CD4-positive, alpha-beta T cell (primary cell): ENCODE measurements around the gene PARD3B. TPM values are rescaled to one million over a fixed set of nuclear protein-coding genes. Genes with fewer than 3 reads are reported as not detected.

ENCODE experiments used
- ATAC-seq: fragments of 200-7000 bp; cut with Tn5 transposase; one replicate; pipeline ENCODE4 v1.10.0; 2022; ENCODE audit warnings: mild to moderate bottlenecking; ENCODE audit not compliant: poor library complexity
- CTCF ChIA-PET: fragments of 350-600 bp; sonication (Branson Sonifier 250); formaldehyde crosslinking; loops from one replicate; lab custom pipeline; 2021; ENCODE audit warnings: antibody characterized with exemption, inconsistent platforms; lab: Charles Lee
- POLR2A ChIA-PET: fragments of 350-600 bp; sonication (Branson Sonifier 250); formaldehyde crosslinking; loops from one replicate; lab custom pipeline; 2021; ENCODE audit warnings: antibody characterized with exemption, inconsistent platforms; lab: Charles Lee
- DNase-seq, 14 experiments: peaks; one replicate each; pipeline ENCODE4 v3.0.0-alpha.2; 2013 to 2020; ENCODE audit warnings: mixed read lengths in 2 of 14
- H3K27ac ChIP-seq, 2 donors: one replicate each; pipeline versions ENCODE4 v1.5.1 to v1.7.0; 2013; ENCODE audit warnings: low read length in 2 of 2, low read depth in 1 of 2, mild to moderate bottlenecking in 1 of 2
- H3K27me3 ChIP-seq, 2 experiments: 1 replicate in 1 of 2; 2 replicates in 1 of 2; pipeline versions ENCODE4 v1.6.1 to v1.7.0; 2013; ENCODE audit warnings: low read length in 2 of 2, control low read depth in 1 of 2, mild to moderate bottlenecking in 1 of 2, moderate library complexity in 1 of 2; ENCODE audit not compliant: insufficient read depth in 2 of 2, control insufficient read depth in 1 of 2
- H3K36me3 ChIP-seq: one replicate; pipeline ENCODE4 v1.6.1; 2013; ENCODE audit warnings: low read length, control low read depth; ENCODE audit not compliant: insufficient read depth
- H3K4me1 ChIP-seq: one replicate; pipeline ENCODE4 v1.6.1; 2013; ENCODE audit warnings: low read length, control low read depth; ENCODE audit not compliant: insufficient read depth
- H3K4me3 ChIP-seq: one replicate; pipeline ENCODE4 v1.5.1; 2013; ENCODE audit warnings: mild to moderate bottlenecking, low read length, moderate library complexity
- H3K9me3 ChIP-seq, 2 experiments: 1 replicate in 1 of 2; 2 replicates in 1 of 2; pipeline versions ENCODE4 v1.6.1 to v1.7.0; 2013; ENCODE audit warnings: low read length in 2 of 2, mild to moderate bottlenecking in 2 of 2, control low read depth in 1 of 2, moderate library complexity in 1 of 2; ENCODE audit not compliant: control insufficient read depth in 1 of 2, insufficient read depth in 1 of 2
- H3K27ac Mint-ChIP-seq: one replicate; pipeline ENCODE4 v1.8.0; 2020; ENCODE audit warnings: mixed read lengths
- H3K27me3 Mint-ChIP-seq: one replicate; pipeline ENCODE4 v1.8.0; 2021; ENCODE audit warnings: mixed read lengths
- H3K36me3 Mint-ChIP-seq: one replicate; pipeline ENCODE4 v1.8.0; 2021; ENCODE audit warnings: low read depth, mixed read lengths
- H3K4me1 Mint-ChIP-seq: one replicate; pipeline ENCODE4 v1.8.0; 2021; ENCODE audit warnings: low read depth, mixed read lengths
- H3K4me3 Mint-ChIP-seq: one replicate; pipeline ENCODE4 v1.8.0; 2020; ENCODE audit warnings: mild to moderate bottlenecking, mixed read lengths
- H3K9me3 Mint-ChIP-seq: one replicate; pipeline ENCODE4 v1.8.0; 2020; ENCODE audit warnings: mixed read lengths
- CTCF ChIP-seq: fragments of 200-600 bp; IDR thresholded peaks from one replicate; pipeline ENCODE4 v1.8.0; 2022; ENCODE audit warnings: antibody characterized with exemption, mild to moderate bottlenecking
- intact Hi-C, 2 experiments: fragments of 100-400 bp; cut with DNase I in 1 of 2; cut with micrococcal nuclease in 1 of 2; formaldehyde crosslinking; loops; one replicate each; pipeline versions ENCODE4 v1.15.1 to v1.9.0; 2023 to 2025; cut with DNase I, micrococcal nuclease
- total RNA-seq, 174 experiments: library from RNA in 2 of 174; stranded (reverse) in 2 of 174; gene quantifications; one replicate each; pipeline ENCODE4 v1.2.3 and lab custom pipeline; 2021 to 2026

Gene PARD3B
- total RNA-seq, 2 experiments from 2014 or later, result 0.87 to 1.9 TPM

- Histone ChIP-seq H3K27ac (no peak overlapping the region), H3K4me1 (no peaks in the 10 kb centered on the region), H3K9me3 (no peaks in the 10 kb centered on the region), H3K4me3 (no peak overlapping the region), H3K27me3 (no peaks in the 10 kb centered on the region), H3K36me3 (no peaks in the 10 kb centered on the region)
- peaks cover 6% of the 10 kb centered on the region for H3K27me3 Mint-ChIP-seq
- ATAC-seq (no peak), DNase-seq (no peak)
- no peaks in the 10 kb centered on the region for H3K36me3 Mint-ChIP-seq
- TF ChIP-seq CTCF, result no peak
- no peaks in the 10 kb centered on the region for H3K4me1 Mint-ChIP-seq
- no peak overlapping the region for H3K4me3 Mint-ChIP-seq
- POLR2A ChIA-PET, result interaction anchor here (0.6 to 0.8 kb wide), 2 partner anchors 14 to 72 kb away, joined by 3 read pairs; no protein-coding TSS in a partner anchor
- no peak overlapping the region for H3K27ac Mint-ChIP-seq
- no peaks in the 10 kb centered on the region for H3K9me3 Mint-ChIP-seq
- intact Hi-C loops, result no loop called here
- CTCF ChIA-PET, result interaction anchor here (1.3 kb wide), 1 partner anchor 14 kb away, joined by 3 read pairs; no protein-coding TSS in a partner anchor
Observed at GRCh38 chr2:205361272-205361671, 816.0 kb downstream of the PARD3B start.

- CTCF ChIA-PET, result interaction anchor here (1.3 kb wide), 1 partner anchor 14 kb away, joined by 3 read pairs; no protein-coding TSS in a partner anchor
- H3K4me3 Mint-ChIP-seq, result no peak overlapping the region
- H3K36me3 ChIP-seq, result no peaks in the 10 kb centered on the region
- H3K36me3 Mint-ChIP-seq, result no peaks in the 10 kb centered on the region
- no peaks in the 10 kb centered on the region for H3K9me3 ChIP-seq
- intact Hi-C loops, result no loop called here
- no peak for ATAC-seq
- no peak for DNase-seq
- H3K4me1 ChIP-seq, result no peaks in the 10 kb centered on the region
- no peak overlapping the region for H3K27ac Mint-ChIP-seq
- H3K4me3 ChIP-seq, result no peak overlapping the region
- no peaks in the 10 kb centered on the region for H3K27me3 ChIP-seq
- H3K27me3 Mint-ChIP-seq, result peaks cover 6% of the 10 kb centered on the region
- H3K4me1 Mint-ChIP-seq, result no peaks in the 10 kb centered on the region
- H3K9me3 Mint-ChIP-seq, result no peaks in the 10 kb centered on the region
- POLR2A ChIA-PET, result interaction anchor here (0.8 kb wide), 1 partner anchor 15 kb away, joined by 3 read pairs; no protein-coding TSS in a partner anchor
- H3K27ac ChIP-seq, result no peak overlapping the region
- no peak for TF ChIP-seq CTCF
Observed at GRCh38 chr2:205361970-205362369, 816.7 kb downstream of the PARD3B start.

- H3K27me3 ChIP-seq, result no peaks in the 10 kb centered on the region
- no peaks in the 10 kb centered on the region for H3K4me1 Mint-ChIP-seq
- H3K9me3 Mint-ChIP-seq, result no peaks in the 10 kb centered on the region
- no peak for DNase-seq
- peaks cover 6% of the 10 kb centered on the region for H3K27me3 Mint-ChIP-seq
- TF ChIP-seq CTCF, result no peak
- no peak overlapping the region for H3K27ac ChIP-seq
- no peaks in the 10 kb centered on the region for H3K4me1 ChIP-seq
- intact Hi-C loops, result no loop called here
- ATAC-seq, result no peak
- ChIA-PET CTCF (no interaction called here), POLR2A (no interaction called here)
- H3K36me3 ChIP-seq, result no peaks in the 10 kb centered on the region
- no peak overlapping the region for H3K4me3 Mint-ChIP-seq
- H3K4me3 ChIP-seq, result no peak overlapping the region
- H3K9me3 ChIP-seq, result no peaks in the 10 kb centered on the region
- H3K27ac Mint-ChIP-seq, result no peak overlapping the region
- no peaks in the 10 kb centered on the region for H3K36me3 Mint-ChIP-seq
Observed at GRCh38 chr2:205364261-205364660, 819.0 kb downstream of the PARD3B start.
